IPS-11a (cell line): ENCODE data around the gene ANKRD39.
"Not testable (repeated sequence)": the region's sequence is repeated elsewhere in the genome, so short reads cannot be mapped to it uniquely, and the experiment has no call there.

Experiments
- H3K4me3 ChIP-seq: one replicate; pipeline ENCODE4 v1.5.1; 2013; ENCODE audit warnings: low read depth, low read length, control low read depth

Gene ANKRD39

GRCh38 chr2:96857667-96858372, at the start of gene ANKRD39:
Gene ANKRD39, minus strand, starts transcription at chr2:96858016. Its CDS starts 29 bp downstream, at chr2:96857987.
- H3K4me3 ChIP-seq: peak within 1 kb of the TSS; percentile 42

DNA sequence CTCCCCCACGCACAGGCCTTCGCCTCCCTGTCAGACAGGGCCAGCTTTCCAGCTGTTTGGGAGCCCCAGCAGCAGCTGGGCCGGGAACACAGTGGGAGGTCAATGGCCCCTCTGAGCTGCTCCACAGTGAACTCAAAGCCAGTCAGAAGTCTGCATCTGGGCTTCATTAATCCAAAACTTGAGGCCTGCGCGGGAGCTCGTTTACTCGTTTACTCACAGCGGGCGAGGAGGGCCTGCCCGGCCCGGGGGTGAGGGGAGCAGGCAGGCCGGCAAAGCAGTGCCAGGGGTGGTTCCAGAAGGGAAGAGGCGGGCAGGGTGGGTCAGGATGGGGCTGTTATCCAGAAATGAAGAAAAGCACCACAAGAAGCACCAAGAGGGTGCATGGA, 48.9 kb upstream of the ANKRD39 start:
- no peak overlapping the region for H3K4me3 ChIP-seq

DNA sequence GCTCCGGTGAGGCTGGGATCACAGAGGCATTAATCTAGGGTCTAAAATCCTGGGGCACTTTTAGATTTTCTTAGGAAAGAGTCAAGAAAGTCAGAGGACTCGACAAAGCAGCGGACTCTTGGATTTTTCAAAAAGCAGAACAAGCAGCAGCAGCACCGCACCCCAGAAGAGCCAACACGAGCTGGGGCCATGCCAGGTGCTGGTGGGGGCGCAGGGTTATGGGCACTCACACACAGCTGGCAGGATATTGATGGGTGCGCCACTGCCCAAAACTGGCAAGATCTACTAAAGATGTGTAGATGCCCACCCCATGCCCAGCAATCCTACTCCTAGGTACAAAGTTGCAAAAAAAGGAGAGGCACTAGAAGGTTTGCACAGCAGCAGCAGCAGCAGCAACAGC, 46.0 kb upstream of the ANKRD39 start:
- no peak overlapping the region for H3K4me3 ChIP-seq

DNA sequence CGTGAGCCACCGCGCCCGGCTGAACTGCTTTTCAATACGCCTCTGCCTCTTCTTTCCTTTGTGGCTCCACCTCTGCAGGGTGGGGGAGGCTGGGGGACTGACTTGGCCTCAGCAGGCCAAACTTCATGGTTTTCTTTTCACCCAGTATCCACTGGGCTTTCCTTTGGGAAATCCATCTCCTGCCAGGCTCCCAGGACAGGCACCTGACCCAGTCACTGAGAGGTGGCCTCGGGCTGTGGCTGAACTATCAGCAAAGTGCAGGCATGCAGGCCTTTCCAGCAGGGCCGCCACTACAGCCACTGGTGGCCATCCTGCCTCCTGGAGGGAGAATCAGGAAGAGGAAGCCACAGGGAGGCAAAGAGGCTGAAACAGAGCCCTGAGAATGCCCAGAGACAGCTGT, 45.5 kb upstream of the ANKRD39 start:
- no peak overlapping the region for H3K4me3 ChIP-seq

DNA sequence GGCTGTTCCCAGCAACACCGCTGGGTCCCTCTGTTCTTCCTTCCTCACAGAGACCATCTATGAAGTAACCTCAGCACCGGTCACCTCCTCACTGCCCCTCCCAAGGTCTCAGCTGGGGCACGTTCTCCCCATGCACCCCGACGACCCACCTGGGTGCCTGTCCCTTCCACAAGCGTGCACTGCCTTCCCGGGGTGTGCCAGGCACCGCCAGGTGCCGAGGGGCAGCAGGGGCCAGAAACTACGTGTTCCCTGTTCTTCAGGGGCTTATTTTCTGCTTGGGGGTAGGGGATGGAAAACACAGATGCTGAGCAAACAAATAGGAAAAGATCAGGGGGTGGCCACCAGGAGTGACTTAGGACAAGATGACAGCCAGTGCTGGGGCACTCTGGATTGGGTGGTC, 42.4 kb upstream of the ANKRD39 start:
- H3K4me3 ChIP-seq: no peak overlapping the region

GRCh38 chr2:96899413-96899741, 41.6 kb upstream of the ANKRD39 start:
- H3K4me3 ChIP-seq: no peak overlapping the region

DNA sequence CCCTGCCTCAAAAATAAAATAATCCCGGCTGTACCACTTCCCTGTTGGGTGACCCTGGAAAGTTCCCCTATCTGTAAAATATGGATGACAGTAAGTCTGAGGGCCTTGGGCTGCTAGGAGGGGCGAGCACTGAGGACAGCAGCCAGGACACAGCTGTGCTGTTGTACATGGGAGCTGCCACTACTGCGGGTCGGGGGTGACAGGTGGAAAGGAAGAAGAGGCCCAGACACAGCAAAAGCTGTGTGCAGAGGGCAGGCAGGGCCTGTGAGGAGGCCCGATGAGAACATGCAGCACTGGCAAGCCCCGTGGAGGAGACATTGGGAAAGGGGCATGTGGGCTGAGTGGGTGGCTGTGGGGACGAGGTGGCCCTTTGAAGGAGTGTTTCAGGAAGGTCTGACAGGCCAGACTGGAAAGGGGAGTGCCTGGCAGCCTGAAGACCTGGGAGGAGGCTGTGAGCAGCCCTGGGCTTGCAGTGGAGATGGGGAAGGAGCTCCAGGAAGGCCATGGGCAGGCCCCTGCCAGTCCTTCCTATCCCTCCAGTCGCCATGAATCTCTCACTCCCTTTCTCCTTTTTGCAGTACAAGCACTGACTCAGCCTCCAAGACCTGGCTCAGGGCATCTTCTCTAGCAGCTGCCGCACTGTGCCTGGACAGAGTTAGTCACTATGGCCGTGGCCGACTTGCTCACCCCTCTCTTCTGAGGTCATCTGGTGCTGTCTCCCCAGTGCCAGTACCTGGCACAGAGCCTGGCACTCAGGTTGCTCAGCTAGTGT, 41.0 kb upstream of the ANKRD39 start:
- H3K4me3 ChIP-seq: no peak overlapping the region

GRCh38 chr2:96898135-96898505, 40.3 kb upstream of the ANKRD39 start:
- H3K4me3 ChIP-seq: no peak overlapping the region

GRCh38 chr2:96897491-96898134, 39.8 kb upstream of the ANKRD39 start:
- H3K4me3 ChIP-seq: no peak overlapping the region

- H3K4me3 ChIP-seq: no peak overlapping the region
Observed at GRCh38 chr2:96895746-96896651, 38.2 kb upstream of the ANKRD39 start.

DNA sequence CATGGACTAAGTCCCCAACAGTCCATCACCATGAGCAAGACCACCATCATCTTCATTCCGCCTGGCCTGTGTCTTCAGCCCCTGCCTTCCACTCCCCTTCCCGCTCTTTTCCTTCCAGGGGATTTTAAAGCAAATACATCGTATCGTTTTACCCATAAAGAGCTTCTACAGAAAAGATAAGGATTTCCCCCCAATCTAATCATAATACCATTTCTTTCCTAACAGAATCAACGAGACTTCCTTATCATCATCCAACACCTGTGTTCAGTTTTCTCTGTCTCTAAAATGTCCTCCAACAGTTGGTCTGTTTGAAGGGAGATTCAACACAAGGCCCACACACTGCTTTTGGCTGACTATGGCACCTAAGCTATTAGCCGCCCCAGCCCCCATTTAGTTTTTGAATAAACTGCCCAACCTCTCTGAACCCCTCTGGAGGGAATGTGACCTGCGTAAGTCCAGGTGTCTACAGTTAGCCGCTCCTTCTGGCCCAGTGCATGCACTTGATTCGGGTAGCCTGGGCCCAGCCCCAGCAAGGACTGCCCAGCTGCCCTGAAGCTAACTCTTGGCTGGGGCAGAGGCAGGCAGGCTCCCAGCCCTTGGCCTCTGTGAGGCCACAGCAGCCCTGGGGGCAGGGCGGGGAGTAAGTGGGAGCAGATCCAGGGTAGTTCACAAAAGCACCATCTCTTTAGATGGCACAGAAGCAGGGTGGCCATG, 37.4 kb upstream of the ANKRD39 start:
- H3K4me3 ChIP-seq: no peak overlapping the region

DNA sequence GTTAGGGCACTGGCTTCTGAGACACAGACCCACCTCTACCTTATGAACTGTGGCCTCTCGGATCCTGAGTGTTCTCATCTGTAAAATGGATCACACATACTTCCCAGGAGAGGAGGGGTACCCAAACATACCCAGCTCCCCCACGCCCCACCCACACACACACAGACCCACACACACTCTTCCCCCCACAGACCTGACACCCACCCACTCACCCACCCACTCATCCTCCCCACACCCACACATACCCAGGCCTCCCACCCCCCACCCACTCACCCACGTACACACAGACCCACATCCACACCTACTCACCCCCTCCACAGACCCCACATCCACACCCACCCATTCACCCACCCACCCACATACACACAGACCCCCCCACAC, 36.3 kb upstream of the ANKRD39 start:
- no peak overlapping the region for H3K4me3 ChIP-seq

DNA sequence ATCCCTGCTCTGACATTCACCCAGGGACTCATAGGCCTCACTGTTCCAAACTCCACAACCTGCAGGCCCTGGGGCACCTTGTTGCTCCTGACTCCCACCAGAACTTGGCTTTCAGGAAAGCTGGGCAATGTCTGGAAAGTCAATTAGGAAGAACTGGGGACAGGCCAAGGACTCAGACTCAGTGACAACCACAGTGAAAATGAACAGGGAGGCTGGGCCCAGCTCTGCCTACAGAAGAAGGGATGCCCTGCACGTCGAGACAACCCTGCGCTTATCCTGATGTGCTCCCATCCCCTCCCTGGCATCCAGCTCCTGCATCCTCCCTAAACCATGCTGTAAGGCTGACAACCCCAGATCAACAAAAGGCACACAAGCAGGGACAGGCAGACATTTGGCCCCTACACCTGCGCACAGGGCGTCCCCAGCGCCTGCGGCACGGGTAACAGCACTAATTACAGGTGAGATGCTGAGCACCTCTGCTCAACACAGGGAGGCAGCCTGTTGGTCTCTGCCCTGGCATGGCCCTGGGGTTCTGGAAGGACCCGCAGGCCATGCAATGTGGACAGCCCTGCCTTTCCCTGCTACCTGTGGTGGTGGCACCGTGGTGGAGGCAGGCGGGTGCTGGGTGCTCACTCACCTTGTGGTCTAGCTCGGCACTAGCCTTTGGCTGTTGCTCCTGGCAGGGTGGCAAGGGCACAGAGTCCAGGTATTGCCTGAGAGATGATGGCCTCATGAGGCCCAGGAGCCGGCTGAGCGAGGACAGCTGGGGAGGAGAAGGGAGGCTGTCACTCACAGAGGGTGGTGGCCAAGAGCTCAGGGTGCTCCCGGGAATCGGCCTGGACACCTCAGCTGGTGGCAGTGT, 35.7 kb upstream of the ANKRD39 start:
- H3K4me3 ChIP-seq: no peak overlapping the region

DNA sequence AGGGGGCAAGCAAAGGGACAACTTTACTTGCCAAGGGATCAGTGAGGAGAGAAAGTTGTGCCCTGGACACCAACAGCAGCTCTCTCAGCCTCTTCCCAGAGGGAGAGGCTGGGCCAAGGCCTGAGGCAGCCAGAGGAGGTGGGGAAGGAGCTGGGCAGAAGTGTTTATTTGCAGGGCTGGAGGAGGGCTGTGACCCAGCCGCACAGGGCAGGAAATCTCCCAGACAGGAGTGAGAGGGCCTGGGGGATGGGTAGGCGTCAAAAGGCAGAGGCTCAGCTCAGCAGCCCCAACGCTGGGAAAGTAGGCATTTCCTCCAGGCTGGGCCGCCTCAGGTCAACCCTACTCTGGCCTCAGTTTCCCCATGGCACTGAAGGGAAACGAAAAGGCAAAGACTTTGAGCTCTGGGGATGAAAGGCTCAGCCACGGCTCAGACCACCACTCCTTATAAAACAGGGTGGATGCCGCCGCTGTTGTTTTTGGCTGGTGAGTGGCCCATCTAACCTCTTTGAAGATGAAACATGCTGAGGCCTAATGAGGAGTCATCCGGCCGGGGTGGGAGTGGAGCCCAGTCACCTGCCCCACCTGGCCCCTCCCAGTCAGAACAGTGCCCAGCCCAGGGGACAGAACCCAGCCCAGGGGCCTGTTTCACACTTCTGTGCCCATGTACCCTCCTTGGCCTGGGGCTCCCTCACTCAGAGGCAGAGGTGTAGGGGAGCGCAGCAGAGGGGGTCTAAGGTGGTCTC, 33.9 kb upstream of the ANKRD39 start:
- H3K4me3 ChIP-seq: no peak overlapping the region

DNA sequence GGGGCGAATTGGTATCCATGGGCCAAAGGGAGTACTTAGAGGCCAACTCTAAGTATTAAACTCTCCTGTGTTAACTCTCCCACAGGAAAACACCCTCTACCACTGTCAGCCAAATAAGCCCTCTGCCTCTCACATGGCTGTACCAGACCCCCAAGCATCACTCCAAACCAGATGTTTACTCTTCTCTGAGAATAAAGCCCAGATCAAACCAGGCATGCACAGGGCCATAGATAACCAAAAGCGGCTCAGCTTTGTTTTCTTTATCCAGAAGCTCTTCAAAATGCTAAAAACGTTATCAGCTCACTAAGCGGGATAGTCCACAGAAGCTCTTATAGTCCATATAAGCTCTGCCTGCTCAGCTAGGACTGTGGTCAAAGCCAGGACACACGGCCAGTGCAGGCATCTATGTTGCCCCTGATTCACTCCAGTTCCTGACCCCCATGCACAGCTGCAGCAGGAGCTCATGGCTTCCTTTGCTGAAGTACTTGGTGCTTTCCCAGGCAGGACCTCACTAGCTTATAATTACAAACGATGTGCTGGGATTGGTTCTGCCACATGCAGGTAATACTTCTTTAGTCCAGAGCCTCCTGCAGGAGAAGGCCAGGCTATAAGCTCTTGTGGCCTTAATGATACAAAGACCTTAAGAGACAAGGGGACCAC, 33.0 kb upstream of the ANKRD39 start:
- no peak overlapping the region for H3K4me3 ChIP-seq

- no peak overlapping the region for H3K4me3 ChIP-seq
Observed at GRCh38 chr2:96890252-96890651, 32.4 kb upstream of the ANKRD39 start.

DNA sequence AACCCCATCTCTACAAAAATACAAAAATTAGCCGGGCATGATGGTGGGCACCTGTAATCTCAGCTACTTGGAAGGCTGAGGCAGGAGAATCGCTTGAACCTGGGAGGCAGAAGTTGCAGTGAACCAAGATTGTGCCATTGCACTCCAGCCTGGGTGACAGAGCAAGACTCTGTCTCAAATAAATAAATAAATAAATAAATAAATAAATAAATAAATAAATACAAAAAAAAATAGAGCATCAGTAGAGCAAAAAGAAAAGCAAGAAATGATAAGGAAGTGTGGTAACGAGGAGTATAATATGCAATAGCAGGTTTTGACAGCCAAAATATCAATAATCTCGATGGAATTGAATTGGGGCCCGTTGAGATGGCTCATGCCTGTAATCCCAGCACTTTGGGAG, 31.7 kb upstream of the ANKRD39 start:
- not testable (repeated sequence) for H3K4me3 ChIP-seq
